Left ventricle myocardium superior (tissue), 1 donor: Measurements from ENCODE around the gene CSNK1A1. TPM values are rescaled to one million over a fixed set of nuclear protein-coding genes. Genes with fewer than 3 reads are reported as not detected.
"Not testable (repeated sequence)": the region's sequence is repeated elsewhere in the genome, so short reads cannot be mapped to it uniquely, and the experiment has no call there.

Source experiments
- ATAC-seq: fragments of 200-7000 bp; cut with Tn5 transposase; one replicate; pipeline ENCODE4 v1.9.1; 2020; ENCODE audit warnings: mild to moderate bottlenecking, moderate library complexity
- DNase-seq: peaks from one replicate; pipeline ENCODE4 v3.0.0-alpha.2; 2020
- intact Hi-C: fragments of 100-400 bp; cut with micrococcal nuclease; formaldehyde crosslinking; loops from one replicate; pipeline ENCODE4 v1.11.0; 2022
- total RNA-seq: library from RNA; stranded (reverse); fragmentation: NEBNext Ultra II Directional; extraction: Animal tissue kit (Norgen Biotek cat#: 25700); gene quantifications from one replicate; pipeline ENCODE4 v1.2.1, GENCODE V29; 2021
- donor health status: DM: no; HTN: yes; CAD: no; lungs with severe emphysema.

CSNK1A1 gene
- total RNA-seq, 1 donor from 2014 or later, result 214 TPM

- no peak for ATAC-seq
- intact Hi-C loops, result no loop called here
- DNase-seq, result no peak
Measured at GRCh38 chr5:149448431-149448830, 102.8 kb downstream of the CSNK1A1 start.

- no peak for ATAC-seq
- intact Hi-C loops, result no loop called here
- no peak for DNase-seq
Measured at GRCh38 chr5:149447373-149448367, 103.6 kb downstream of the CSNK1A1 start.

- ATAC-seq, intact Hi-C loops, DNase-seq: not testable (repeated sequence)
Measured at GRCh38 chr5:149446794-149447193, 104.4 kb downstream of the CSNK1A1 start.

- intact Hi-C loops, result no loop called here
- ATAC-seq (peak; percentile 50), DNase-seq (no peak)
Measured at GRCh38 chr5:149445739-149446369, 105.4 kb downstream of the CSNK1A1 start.

- DNase-seq (no peak), ATAC-seq (no peak)
- intact Hi-C loops, result no loop called here
Measured at GRCh38 chr5:149445343-149445738, 105.9 kb downstream of the CSNK1A1 start.

GRCh38 chr5:149444430-149444829 lies 106.8 kb downstream of the CSNK1A1 start:
- intact Hi-C loops, result loop anchor here (5.0 kb wide), 1 partner anchor 108 kb away; the partner anchor contains the start of gene CSNK1A1
- not testable (repeated sequence) for ATAC-seq, DNase-seq

- intact Hi-C loops, result loop anchor here (5.0 kb wide), 1 partner anchor 109 kb away; the partner anchor contains the start of gene CSNK1A1
- no peak for DNase-seq
- no peak for ATAC-seq
Measured at GRCh38 chr5:149443210-149443609, 108.0 kb downstream of the CSNK1A1 start.

GRCh38 chr5:149442563-149443182 lies 108.6 kb downstream of the CSNK1A1 start:
- DNase-seq (peak; percentile 91), ATAC-seq (peak; percentile 85)
- intact Hi-C loops, result loop anchor here (5.0 kb wide), 1 partner anchor 110 kb away; the partner anchor contains the start of gene CSNK1A1

Other genes starting within 250 kb of the CSNK1A1 start
- 8.9 TPM for gene GRPEL2, start 205.9 kb downstream of the CSNK1A1 start, total RNA-seq
- gene PCYOX1L, start 193.4 kb downstream of the CSNK1A1 start, total RNA-seq, result 2.6 TPM
- not detected for gene IL17B, start 172.1 kb downstream of the CSNK1A1 start, total RNA-seq
- gene ARHGEF37, start 30.1 kb upstream of the CSNK1A1 start, total RNA-seq, result 32.8 TPM
- 35.1 TPM for gene PPARGC1B, start 178.9 kb upstream of the CSNK1A1 start, total RNA-seq